GM19025 (cell line): ENCODE data around the gene MED27.

ENCODE experiments used
- ATAC-seq: cut with Tn5 transposase; IDR thresholded peaks from one replicate; pipeline ENCODE4 v1.9.1; 2021; ENCODE audit warnings: mild to moderate bottlenecking, low read depth, moderate library complexity; ENCODE audit not compliant: unreplicated experiment

MED27 gene

GRCh38 chr9:131867611-131868192 is 212.0 kb downstream of the MED27 start:
- ATAC-seq: no peak

- ATAC-seq: no peak
Measured at GRCh38 chr9:131865446-131866195, 214.0 kb downstream of the MED27 start.

GRCh38 chr9:131864531-131864930 is 215.1 kb downstream of the MED27 start:
- ATAC-seq: no peak

- no peak for ATAC-seq
Measured at GRCh38 chr9:131863306-131863896, 216.3 kb downstream of the MED27 start.

- no peak for ATAC-seq
Measured at GRCh38 chr9:131862261-131862660, 217.4 kb downstream of the MED27 start.

GRCh38 chr9:131860430-131860829 is 219.2 kb downstream of the MED27 start:
- no peak for ATAC-seq

- ATAC-seq: no peak
Measured at GRCh38 chr9:131858147-131858546, 221.5 kb downstream of the MED27 start.

GRCh38 chr9:131856105-131856504 is 223.6 kb downstream of the MED27 start:
- no peak for ATAC-seq

GRCh38 chr9:131854896-131855613 is 224.6 kb downstream of the MED27 start:
- no peak for ATAC-seq

- ATAC-seq: no peak
Measured at GRCh38 chr9:131854334-131854733, 225.3 kb downstream of the MED27 start.

GRCh38 chr9:131853434-131853833 is 226.2 kb downstream of the MED27 start:
- ATAC-seq: no peak

- no peak for ATAC-seq
Measured at GRCh38 chr9:131851414-131851813, 228.3 kb downstream of the MED27 start.

GRCh38 chr9:131849391-131849790 is 230.3 kb downstream of the MED27 start:
- no peak for ATAC-seq

GRCh38 chr9:131848570-131849160 is 231.0 kb downstream of the MED27 start:
- no peak for ATAC-seq

- ATAC-seq: no peak
Measured at GRCh38 chr9:131847665-131848354, 231.9 kb downstream of the MED27 start.

GRCh38 chr9:131845305-131846298 is 234.1 kb downstream of the MED27 start:
- ATAC-seq: no peak

- no peak for ATAC-seq
Measured at GRCh38 chr9:131844745-131845118, 234.9 kb downstream of the MED27 start.

GRCh38 chr9:131843989-131844744 is 235.5 kb downstream of the MED27 start:
- no peak for ATAC-seq
